ENCODE data around the gene SPRED2. TPM values are rescaled to one million over a fixed set of nuclear protein-coding genes. Genes with fewer than 3 reads are reported as not detected.

The SPRED2 gene, protein sequence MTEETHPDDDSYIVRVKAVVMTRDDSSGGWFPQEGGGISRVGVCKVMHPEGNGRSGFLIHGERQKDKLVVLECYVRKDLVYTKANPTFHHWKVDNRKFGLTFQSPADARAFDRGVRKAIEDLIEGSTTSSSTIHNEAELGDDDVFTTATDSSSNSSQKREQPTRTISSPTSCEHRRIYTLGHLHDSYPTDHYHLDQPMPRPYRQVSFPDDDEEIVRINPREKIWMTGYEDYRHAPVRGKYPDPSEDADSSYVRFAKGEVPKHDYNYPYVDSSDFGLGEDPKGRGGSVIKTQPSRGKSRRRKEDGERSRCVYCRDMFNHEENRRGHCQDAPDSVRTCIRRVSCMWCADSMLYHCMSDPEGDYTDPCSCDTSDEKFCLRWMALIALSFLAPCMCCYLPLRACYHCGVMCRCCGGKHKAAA
- polyA plus RNA-seq (ENCODE audit: insufficient read length), result 27.9 TPM

DNA sequence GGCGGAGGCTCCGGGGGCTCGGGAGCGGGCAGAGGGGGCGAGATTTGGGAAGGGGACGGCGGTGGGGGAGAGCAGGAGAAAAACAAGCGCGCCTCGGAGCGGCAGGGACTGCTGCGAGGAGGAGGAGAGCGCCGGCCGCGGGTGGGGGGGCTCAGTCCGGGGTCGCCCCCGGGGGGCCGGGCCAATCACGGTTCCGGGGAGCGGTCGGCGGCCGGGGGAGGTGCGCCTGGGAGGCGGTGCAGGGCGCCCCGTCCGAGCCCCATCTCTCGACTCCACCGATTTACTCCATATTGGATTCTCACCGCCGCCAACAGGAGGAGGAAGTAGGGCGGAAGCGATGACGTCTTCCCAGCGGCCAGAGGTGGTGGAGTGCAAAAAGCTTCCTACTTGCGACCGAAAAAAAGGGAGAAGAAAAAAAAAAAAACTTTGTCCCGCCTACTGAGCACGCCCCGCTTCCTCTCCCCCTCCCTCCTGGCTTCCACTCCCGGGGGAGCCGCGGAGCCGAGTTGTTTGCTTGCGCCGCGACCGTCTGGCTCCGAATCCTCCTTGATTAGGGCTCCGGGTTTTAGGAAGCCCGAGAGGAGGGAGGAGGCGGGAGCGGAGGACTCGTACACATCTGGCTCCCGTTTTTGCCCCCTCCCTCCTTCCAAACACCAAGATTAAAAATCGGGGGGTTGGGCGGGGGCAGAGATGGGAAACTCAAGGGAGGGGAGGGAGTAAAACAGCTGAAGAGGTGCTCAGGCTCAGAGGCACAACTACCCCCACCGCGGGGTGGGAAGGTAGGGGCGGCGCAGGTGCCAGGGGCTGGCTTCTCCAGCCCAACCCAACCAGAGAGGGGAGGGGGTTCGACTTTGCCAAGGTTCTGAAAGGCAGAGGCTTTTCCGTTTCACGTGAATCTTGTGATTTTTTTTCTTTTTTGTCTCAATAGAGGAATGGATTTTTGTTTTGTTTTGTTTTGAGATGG lies at the start of gene SPRED2:
Gene SPRED2 (minus strand): TSS at position 373 of the 964 bp plus-strand sequence. CDS start 612 bp downstream, outside the sequence.
- DNase-seq (ENCODE audit: low read depth), result peak; percentile 90

DNA sequence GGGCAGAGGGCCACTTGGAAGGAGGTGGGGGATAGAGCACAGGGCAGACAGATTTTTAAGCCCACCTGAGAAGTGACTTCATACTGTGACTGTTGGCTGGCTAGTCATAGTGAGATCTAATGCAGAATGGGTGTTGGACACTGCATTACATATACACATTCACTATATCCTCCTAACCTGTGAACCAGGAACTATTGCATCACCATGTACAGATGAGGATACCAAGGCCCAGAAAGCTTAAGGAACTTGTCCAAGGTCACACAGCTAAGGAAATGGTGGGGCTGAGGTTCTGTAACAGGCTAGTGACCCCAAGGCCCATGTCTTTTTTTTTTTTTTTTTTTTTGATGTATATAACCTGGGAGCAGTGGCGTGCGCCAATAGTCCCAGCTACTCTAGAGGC lies 49.6 kb upstream of the SPRED2 start:
- no peak for DNase-seq (ENCODE audit: low read depth)

DNA sequence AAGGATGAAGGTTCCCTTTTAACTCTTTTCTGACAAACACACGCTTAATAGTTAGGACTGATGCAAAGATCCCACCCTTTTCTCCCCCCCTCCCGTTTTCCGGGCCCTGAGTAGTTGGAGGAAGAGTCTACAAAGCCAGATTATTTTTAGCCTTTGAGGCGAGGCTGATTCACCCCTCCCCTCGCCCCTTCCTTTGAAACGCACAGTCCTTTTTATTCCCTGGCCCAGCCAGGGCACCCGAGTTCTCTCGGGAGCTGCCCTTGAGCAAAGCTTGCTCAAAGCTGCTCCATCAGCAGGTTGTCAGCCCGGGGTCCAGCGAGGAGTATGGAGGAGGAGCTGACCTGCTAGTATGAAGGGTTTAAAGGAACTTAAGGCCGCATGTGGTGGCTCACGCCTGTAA lies 47.1 kb upstream of the SPRED2 start:
- DNase-seq (ENCODE audit: low read depth), result no peak

DNA sequence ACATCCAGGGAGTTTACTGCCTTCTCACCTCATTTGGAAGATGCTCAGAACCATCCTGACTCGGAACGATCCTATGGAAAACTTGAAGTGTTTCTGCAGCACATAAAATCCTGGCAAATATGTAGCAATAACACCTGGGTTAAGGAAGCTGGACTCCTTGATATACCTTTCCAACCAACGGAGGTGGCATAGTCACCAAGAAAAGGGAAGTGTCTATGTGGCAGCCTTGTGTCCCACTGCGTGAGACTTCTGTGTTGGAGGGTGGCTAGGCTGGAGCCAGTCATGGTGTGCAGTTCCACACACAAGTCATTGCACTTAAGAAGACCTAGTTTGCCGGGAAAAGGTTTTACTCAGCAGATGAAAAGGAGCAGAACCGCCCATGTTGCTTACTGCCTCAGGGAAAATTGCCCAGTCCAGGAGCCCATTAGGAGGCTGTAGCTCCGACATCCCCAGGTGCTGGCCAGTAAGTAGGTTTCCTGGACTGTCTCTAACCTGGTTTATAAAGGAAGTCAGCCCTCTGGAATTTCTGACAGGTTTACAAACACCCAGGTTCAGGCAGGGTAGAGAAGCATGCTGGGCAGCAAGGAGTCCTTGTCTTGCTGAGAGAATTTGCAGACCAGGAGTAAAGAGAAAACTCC lies 46.2 kb upstream of the SPRED2 start:
- DNase-seq (ENCODE audit: low read depth), result no peak

DNA sequence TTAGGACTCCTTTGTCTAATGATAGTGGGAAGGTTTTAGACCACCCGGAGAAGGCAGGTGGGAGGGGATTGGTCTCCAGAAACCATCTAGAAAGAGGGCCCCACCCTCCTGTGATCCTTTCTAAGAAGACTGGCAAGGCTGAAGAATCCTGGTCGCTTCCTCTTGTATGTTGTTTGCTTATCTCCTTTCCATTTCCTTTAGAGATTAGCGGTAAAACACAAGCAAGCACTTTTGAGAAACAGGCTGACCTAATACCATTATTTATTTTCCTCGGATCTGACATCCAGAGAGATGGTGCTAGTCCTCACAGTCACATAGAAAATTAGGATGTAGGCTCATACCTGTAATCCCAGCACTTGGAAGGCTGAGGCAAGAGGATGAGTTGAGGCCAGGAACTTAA lies 45.2 kb upstream of the SPRED2 start:
- no peak for DNase-seq (ENCODE audit: low read depth)

DNA sequence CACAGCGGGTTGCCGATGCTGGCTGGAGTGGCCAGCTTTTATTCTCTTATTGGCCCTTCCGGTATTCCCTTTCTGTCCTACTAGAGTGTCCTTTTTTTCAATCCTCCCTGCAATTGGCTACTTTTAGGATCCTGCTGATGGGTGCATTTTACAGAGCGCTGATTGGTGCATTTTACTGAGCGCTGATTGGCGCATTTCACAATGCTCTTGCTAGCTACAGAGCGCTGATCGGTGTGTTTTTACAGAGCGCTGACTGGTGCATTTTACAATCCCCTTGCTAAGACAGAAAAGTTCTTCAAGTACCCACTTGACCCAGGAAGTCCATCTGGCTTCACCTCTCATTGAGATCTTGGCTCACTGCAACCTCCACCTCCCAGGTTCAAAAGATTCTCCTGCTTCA lies 44.4 kb upstream of the SPRED2 start:
- no peak for DNase-seq (ENCODE audit: low read depth)

DNA sequence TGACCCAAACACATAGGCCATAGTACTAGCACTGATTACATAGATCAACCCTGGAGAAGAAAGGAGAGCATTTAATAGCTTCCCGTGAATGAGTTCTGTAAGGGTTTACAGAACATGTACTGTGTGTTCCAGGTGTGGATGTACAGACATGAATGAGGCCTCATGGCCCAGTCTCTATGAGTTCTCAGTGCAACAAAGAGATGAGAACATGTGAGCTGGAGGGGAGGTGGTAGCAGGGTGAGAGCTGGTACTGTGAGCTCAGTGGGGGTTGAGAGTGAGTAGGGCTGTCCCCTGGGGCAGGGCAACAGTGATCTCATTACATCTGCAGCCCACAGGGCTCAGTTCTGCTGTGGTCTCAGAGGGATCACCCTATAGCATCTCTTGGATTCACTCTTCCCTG lies 42.6 kb upstream of the SPRED2 start:
- no peak for DNase-seq (ENCODE audit: low read depth)

DNA sequence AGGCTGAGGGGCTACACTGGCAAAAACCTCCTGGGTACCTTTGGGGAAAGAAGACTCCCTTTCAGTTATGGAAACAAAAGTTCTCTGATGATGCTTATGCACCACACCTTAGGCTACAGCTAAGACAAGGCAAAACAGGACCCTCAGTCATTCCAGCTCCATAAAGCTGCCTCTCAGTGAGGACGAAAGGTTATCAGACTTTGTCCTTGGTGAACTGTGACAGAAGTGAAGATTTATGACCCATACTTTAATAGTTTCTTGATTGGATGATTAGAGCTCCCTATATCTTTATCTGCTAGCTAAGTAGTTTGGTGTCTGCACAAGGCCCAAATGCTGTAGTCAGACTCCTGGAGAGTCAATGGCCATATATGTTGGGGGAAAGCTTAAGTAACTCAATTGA lies 40.6 kb upstream of the SPRED2 start:
- no peak for DNase-seq (ENCODE audit: low read depth)

DNA sequence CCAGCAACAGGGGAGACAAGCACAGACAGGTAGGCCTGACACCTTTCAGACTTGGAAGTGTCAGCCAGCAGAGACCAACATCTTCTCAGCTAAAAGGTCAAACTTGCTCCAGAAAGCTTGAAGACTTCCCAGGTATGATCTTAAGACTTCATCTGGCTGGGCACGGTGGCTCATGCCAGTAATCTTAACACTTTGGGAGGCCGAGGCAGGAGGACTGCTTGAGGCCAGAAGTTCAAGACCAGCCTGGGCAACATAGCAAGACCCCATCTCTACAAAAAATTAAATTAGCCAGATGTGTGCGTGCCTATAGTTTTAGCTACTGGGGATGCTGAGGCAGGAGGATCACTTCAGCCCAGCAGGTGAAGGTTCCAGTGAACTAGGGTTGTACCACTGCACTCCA lies 39.0 kb upstream of the SPRED2 start:
- no peak for DNase-seq (ENCODE audit: low read depth)

DNA sequence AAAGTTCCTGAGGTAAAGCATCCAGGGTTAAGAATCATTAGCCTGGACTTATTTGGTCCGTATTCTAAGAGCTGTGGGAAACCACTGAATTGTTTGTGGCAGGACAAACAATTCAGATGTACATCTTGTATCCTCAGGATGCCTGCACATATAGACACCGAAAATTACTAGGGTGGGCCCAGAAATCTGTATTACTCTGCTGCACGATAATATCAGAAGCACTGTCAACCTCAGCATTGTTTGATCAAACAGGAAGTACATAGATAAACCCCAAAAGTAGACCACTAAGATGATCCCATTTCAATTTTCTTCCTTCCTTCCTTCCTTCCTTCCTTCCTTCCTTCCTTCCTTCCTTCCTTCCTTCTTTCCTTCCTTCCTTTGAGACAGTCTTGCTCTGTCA lies 34.2 kb upstream of the SPRED2 start:
- DNase-seq (ENCODE audit: low read depth), result no peak

DNA sequence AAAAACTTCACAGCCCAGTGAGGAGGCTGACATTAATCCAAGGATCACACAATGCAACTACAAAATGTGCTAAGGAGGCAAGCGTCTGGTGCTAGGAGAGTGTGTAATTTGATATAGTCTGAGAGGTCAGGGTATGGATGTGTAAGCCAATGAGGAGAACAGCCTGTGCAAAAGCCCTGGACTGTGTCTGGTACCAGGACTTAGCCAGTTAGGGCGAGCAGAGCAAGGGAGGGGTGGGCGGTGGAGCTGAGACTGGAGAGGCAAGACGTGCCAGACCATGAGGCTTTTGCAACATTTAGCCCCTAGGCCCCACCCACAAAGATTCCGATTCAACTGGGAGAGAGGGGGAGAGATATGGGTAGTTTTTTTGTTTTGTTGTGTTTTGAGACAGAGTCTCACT lies 33.5 kb upstream of the SPRED2 start:
- DNase-seq (ENCODE audit: low read depth), result no peak

DNA sequence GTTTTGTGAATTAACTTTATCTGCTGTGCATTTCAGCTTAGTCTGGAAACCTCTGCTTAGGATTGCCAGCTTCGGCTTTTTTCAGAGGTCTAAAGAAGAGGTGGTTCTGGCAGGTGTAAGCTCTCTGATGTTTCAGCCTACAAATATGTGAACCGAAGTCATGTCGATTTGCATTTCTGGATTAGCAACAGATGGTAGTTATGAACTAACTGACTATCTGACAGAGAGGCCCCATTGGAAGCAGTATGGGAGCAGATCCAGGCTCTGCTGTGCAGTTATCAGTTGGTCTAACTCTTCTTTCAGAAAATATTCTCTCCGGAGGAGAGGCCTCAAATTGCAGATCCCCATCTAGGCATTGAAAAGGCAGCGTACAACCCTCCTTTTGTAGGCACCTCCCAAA lies 32.7 kb upstream of the SPRED2 start:
- DNase-seq (ENCODE audit: low read depth), result no peak

DNA sequence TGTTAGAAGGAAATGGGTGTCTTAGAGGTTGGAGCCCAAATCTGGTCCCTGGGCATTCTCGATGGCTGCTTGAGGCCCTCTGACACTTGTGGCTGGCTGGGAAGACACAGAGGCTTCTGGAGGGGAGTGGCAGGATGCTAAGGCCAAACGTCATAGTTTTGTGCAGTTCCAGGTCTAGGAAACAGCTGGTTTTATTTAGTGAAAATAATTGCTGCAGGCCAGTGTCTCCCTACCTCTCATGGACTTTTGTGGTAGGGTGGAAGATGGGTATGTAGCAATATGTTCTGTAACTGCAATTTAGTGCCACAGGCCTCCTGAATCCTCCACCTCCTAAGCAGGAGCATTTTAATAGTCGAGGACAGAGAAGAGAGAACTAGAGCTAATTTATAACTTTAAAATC lies 32.2 kb upstream of the SPRED2 start:
- peak; percentile 28 for DNase-seq (ENCODE audit: low read depth)

DNA sequence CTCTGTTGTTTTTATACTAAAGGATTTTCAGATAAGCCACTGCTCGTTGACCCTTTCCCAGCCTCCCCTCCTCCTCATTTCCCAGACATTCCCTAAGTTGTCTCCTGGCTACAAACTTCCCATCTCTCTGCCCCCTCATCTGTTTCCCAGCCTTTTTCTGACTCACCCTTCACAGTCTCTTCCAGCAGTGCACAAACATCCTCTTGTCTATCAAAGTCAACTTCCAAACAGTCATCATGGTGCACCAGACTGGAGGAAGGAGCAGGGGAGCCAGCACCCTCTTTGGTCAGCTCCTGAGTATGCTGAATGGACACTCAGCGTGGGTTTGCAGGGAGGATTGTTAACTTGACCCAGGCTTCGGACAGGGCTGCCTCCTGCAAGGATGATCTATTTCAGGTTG lies 26.6 kb upstream of the SPRED2 start:
- no peak for DNase-seq (ENCODE audit: low read depth)

DNA sequence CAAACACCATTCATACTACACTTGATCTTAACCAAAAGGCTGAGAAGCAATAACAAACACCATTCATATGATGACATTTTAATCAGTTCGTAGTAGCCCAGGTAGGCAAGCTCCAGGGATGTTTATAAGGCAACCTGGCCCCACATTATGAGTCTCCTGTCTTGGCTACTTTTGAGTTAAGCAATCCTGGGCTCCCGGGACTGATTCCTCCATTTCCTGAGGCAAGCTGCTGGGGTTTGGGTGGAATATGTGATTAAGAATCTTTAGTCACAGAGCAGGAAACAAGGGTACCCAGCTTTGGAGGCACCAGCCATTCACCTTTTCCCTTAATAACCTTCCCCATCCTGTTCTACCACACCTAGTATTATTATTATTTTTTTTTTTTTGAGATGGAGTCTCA lies 24.5 kb upstream of the SPRED2 start:
- no peak for DNase-seq (ENCODE audit: low read depth)

DNA sequence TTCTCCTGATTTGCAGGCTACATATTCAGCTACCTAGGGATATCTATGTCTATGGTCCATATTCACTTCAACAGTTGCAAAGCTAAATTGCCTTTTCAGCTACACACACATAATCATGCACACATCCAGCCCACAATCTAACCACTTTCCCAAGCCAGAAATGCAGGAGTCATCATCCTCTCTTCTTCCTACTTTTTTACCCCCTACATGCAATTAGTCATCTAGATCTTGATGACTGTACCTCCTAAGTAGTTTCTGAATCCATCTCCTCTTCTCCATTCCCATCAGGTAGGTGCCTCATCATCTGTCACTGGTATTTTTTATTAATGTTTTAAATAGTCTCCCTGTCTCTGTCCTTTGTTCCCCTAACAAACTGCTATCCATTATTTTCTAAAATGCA lies 23.7 kb upstream of the SPRED2 start:
- DNase-seq (ENCODE audit: low read depth), result no peak

DNA sequence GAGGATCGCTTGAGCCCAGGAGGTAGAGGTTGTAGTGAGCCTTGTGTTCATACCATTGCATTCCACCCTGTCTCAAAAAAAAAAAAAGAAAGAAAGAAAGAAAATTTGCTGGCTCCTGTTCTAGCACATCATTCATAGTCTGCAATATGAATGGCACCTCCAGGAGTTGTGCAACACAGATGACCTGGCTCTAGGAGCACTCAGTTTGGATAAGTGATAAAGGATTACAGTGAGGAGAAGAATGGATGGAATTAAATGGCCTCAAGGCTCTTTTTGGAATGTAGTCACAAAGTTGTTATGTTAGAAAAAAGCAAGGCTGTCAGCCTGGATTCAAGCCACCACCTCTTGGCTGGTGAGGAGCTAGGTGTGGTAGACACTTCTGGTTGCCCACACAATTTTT lies 21.5 kb upstream of the SPRED2 start:
- no peak for DNase-seq (ENCODE audit: low read depth)

DNA sequence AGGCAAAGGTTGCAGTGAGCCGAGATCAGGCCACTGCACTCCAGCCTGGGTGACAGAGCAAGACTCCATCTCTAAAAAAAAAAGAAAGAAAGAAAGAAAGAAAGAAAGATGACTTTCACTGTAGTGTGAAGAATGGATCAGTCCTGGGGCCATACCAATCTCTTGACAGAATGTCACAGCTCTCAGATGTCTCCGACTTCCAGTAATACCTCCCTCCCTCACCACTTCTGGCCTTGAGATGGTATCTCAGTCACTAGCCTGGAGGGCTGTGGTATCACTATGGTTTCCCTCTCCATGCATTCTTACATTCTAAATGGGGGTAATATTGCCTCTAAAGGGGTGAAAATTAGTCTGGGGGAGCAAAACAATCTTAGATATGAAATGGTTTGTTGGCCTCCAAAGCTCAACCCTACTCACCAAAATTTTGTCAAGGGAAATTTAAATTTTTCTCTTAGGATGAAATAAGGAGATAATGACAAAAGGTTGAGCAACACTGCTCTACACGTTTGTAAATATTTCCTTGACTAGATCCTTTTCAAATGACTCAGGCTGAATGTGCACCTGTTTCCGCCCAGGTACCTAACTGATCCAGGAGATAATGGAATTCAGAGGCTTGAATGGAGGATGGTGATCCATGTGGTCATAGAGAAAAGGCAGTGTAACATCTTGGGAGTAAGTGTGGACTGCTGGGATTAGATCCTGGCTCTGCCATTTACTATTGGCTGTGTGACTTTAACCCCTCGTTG lies 19.9 kb upstream of the SPRED2 start:
- DNase-seq (ENCODE audit: low read depth), result no peak

DNA sequence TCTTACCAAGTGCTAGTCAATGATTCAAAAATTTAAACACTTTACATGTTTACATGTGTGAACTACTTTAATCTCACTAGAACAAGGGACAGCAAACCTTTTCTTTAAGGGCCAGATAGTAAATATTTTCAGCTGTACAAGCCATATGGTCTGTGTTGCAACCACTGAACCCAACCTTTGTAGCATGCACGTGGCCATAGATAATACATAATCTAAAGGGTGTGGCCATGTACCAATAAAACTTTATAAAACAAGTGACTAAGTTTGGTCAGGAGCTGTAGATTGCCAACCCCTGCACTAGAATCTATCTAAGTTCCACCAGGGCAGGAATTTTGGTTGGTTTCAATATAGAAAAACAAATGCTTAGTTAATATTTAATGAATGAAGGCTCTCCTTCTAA lies 18.4 kb upstream of the SPRED2 start:
- DNase-seq (ENCODE audit: low read depth), result no peak

DNA sequence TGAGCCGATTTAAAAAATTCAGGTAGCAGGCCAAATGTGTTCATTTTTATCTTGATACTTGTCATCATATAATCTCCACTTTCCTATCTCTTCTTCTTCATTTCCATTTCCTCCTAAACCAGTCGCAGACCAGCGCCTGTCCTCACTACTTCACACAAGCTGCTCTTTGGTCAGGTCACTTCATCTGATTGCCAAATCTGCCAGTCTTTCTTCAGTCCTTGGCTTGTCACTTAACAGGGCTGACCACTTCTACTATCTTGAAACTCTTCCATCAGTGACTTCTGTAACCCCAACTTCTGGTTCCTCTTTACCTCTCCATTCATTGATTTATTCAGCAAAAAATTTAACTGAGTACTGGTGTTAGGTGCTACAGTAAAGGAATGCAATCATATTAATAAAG lies 18.0 kb upstream of the SPRED2 start:
- no peak for DNase-seq (ENCODE audit: low read depth)

DNA sequence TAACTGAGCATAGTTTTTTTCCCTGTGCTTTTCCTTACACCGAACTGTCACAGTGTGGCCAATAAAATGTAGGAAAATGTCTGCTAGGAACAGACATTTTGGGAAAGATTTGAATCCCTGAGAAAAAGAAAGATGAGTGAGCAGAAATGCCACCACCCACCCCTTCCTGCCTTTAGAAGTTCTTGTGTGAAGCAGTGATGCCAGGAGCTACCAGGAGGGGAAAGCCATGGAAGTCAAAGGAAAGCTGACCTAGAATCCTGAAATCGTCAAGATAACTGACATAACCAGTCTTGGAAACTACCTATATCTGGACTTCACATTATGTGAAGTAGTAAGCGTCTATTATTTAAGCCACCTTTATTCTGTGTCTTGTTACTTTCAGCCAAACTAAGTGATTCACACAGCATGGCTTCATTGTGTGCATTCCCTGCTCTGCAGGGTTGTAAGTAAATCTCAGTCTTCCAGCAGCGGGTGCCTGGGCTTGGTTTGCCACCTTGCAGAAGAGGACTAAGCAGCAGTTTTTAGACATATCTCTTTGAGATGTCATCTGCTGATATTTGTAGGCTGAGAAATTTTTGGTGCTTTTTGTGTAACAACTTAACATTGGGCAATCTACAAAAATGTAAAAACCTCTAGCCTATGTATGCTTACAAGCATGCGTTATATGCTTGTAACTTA lies 11.2 kb upstream of the SPRED2 start:
- no peak for DNase-seq (ENCODE audit: low read depth)

Data from forelimb muscle (tissue), 1 donor.